ENCODE results near the gene CWH43. TPM values are rescaled to one million over a fixed set of nuclear protein-coding genes. Genes with fewer than 3 reads are reported as not detected.
"Not testable (repeated sequence)": the region's sequence is repeated elsewhere in the genome, so short reads cannot be mapped to it uniquely, and the experiment has no call there.

Gene CWH43
- total and polyA plus RNA-seq, 4 donors, result 0.65 to 4.2 (median 1.1) TPM

- no peak for TF ChIP-seq CTCF (IDR thresholded peaks at IDR 0.05; ENCODE audit: control extremely low read depth, extremely low read depth)
- Histone ChIP-seq H3K9ac (ENCODE audit: insufficient read depth in 1 of 2, low read length in 2 of 2) (no peak overlapping the region), H3K27ac (ENCODE audit: low read depth in 1 of 2, low read length in 1 of 2) (no peak overlapping the region), H3K9me3 (ENCODE audit: control insufficient read depth in 4 of 4, insufficient read depth in 3 of 4, low read length in 3 of 4) (no peaks in the 10 kb centered on the region), H3K4me1 (ENCODE audit: control insufficient read depth in 5 of 5, insufficient read depth in 5 of 5, low read length in 5 of 5) (peaks cover 0 to 3% (median 0%) of the 10 kb centered on the region in 5 donors), H3K36me3 (ENCODE audit: control insufficient read depth in 4 of 4, insufficient read depth in 4 of 4, low read length in 4 of 4) (no peaks in the 10 kb centered on the region), H3K27me3 (ENCODE audit: control insufficient read depth in 3 of 3, insufficient read depth in 3 of 3, low read length in 2 of 3) (no peaks in the 10 kb centered on the region), H3K4me3 (no peak overlapping the region)
- DNase-seq (no peak), ATAC-seq (ENCODE audit: insufficient read depth, low FRiP score) (no peak)
- 90 to 95% methylated on average over 2 of the region's 2 CpGs for WGBS, 2 donors
Observed at GRCh38 chr4:48954314-48954713, 31.8 kb upstream of the CWH43 start.

GRCh38 chr4:48957366-48957765 lies 28.7 kb upstream of the CWH43 start:
- not testable (repeated sequence) for H3K27me3 ChIP-seq (ENCODE audit: control insufficient read depth in 3 of 3, insufficient read depth in 3 of 3, low read length in 2 of 3); ATAC-seq (ENCODE audit: insufficient read depth, low FRiP score); DNase-seq; H3K27ac ChIP-seq (ENCODE audit: low read depth in 1 of 2, low read length in 1 of 2); H3K36me3 ChIP-seq (ENCODE audit: control insufficient read depth in 4 of 4, insufficient read depth in 4 of 4, low read length in 4 of 4); H3K9me3 ChIP-seq (ENCODE audit: control insufficient read depth in 4 of 4, insufficient read depth in 3 of 4, low read length in 3 of 4); H3K9ac ChIP-seq (ENCODE audit: insufficient read depth in 1 of 2, low read length in 2 of 2); H3K4me1 ChIP-seq (ENCODE audit: control insufficient read depth in 5 of 5, insufficient read depth in 5 of 5, low read length in 5 of 5); H3K4me3 ChIP-seq
- WGBS, 2 donors, result 89 to 90% methylated on average over 5 of the region's 5 CpGs

- no peak for TF ChIP-seq CTCF (IDR thresholded peaks at IDR 0.05; ENCODE audit: control extremely low read depth, extremely low read depth)
- 85 to 92% methylated on average over 2 of the region's 2 CpGs for WGBS, 2 donors
- DNase-seq (no peak), ATAC-seq (ENCODE audit: insufficient read depth, low FRiP score) (no peak)
- Histone ChIP-seq H3K4me1 (ENCODE audit: control insufficient read depth in 5 of 5, insufficient read depth in 5 of 5, low read length in 5 of 5) (peaks cover 0 to 3% (median 0%) of the 10 kb centered on the region in 5 donors), H3K36me3 (ENCODE audit: control insufficient read depth in 4 of 4, insufficient read depth in 4 of 4, low read length in 4 of 4) (no peaks in the 10 kb centered on the region), H3K27me3 (ENCODE audit: control insufficient read depth in 3 of 3, insufficient read depth in 3 of 3, low read length in 2 of 3) (no peaks in the 10 kb centered on the region), H3K9ac (ENCODE audit: insufficient read depth in 1 of 2, low read length in 2 of 2) (no peak overlapping the region), H3K27ac (ENCODE audit: low read depth in 1 of 2, low read length in 1 of 2) (no peak overlapping the region), H3K9me3 (ENCODE audit: control insufficient read depth in 4 of 4, insufficient read depth in 3 of 4, low read length in 3 of 4) (no peaks in the 10 kb centered on the region), H3K4me3 (no peak overlapping the region)
Observed at GRCh38 chr4:48958582-48958981, 27.5 kb upstream of the CWH43 start.

- H3K9ac ChIP-seq (ENCODE audit: insufficient read depth in 1 of 2, low read length in 2 of 2), result no peak overlapping the region
- no peaks in the 10 kb centered on the region for H3K4me1 ChIP-seq (ENCODE audit: control insufficient read depth in 5 of 5, insufficient read depth in 5 of 5, low read length in 5 of 5)
- ATAC-seq (ENCODE audit: insufficient read depth, low FRiP score), result no peak
- no peak overlapping the region for H3K4me3 ChIP-seq
- DNase-seq, result no peak
- no peak for TF ChIP-seq CTCF (IDR thresholded peaks at IDR 0.05; ENCODE audit: control extremely low read depth, extremely low read depth)
- H3K27ac ChIP-seq (ENCODE audit: low read depth in 1 of 2, low read length in 1 of 2), result no peak overlapping the region
- 84 to 96% methylated on average over 3 of the region's 3 CpGs for WGBS, 2 donors
- no peaks in the 10 kb centered on the region for H3K36me3 ChIP-seq (ENCODE audit: control insufficient read depth in 4 of 4, insufficient read depth in 4 of 4, low read length in 4 of 4)
- no peaks in the 10 kb centered on the region for H3K9me3 ChIP-seq (ENCODE audit: control insufficient read depth in 4 of 4, insufficient read depth in 3 of 4, low read length in 3 of 4)
- no peaks in the 10 kb centered on the region for H3K27me3 ChIP-seq (ENCODE audit: control insufficient read depth in 3 of 3, insufficient read depth in 3 of 3, low read length in 2 of 3)
Observed at GRCh38 chr4:48960988-48961635, 25.0 kb upstream of the CWH43 start.
